ENCODE data around the gene OR2T11. TPM values are rescaled to one million over a fixed set of nuclear protein-coding genes. Genes with fewer than 3 reads are reported as not detected.

OR2T11 gene
- total and polyA plus RNA-seq, 2 experiments from 2014 or later: not detected

- Histone ChIP-seq H3K4me1 (ENCODE audit: low read depth) (no peaks in the 10 kb centered on the region), H3K36me3 (no peaks in the 10 kb centered on the region), H3K27me3 (no peaks in the 10 kb centered on the region), H3K27ac (no peak overlapping the region), H3K4me3 (no peak overlapping the region), H3K9me3 (ENCODE audit: low read depth) (no peaks in the 10 kb centered on the region)
- TF ChIP-seq, protein P1, sequence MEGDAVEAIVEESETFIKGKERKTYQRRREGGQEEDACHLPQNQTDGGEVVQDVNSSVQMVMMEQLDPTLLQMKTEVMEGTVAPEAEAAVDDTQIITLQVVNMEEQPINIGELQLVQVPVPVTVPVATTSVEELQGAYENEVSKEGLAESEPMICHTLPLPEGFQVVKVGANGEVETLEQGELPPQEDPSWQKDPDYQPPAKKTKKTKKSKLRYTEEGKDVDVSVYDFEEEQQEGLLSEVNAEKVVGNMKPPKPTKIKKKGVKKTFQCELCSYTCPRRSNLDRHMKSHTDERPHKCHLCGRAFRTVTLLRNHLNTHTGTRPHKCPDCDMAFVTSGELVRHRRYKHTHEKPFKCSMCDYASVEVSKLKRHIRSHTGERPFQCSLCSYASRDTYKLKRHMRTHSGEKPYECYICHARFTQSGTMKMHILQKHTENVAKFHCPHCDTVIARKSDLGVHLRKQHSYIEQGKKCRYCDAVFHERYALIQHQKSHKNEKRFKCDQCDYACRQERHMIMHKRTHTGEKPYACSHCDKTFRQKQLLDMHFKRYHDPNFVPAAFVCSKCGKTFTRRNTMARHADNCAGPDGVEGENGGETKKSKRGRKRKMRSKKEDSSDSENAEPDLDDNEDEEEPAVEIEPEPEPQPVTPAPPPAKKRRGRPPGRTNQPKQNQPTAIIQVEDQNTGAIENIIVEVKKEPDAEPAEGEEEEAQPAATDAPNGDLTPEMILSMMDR (IDR thresholded peaks at IDR 0.05; ENCODE audit: low read depth, low read length): no peak
- no peak for DNase-seq (ENCODE audit: low read depth in 1 of 2, low spot score in 1 of 2)
Observed at GRCh38 chr1:248611883-248612414, 22.9 kb downstream of the OR2T11 start.

GRCh38 chr1:248610301-248610700, 24.6 kb downstream of the OR2T11 start:
- no peak for DNase-seq (ENCODE audit: low read depth in 1 of 2, low spot score in 1 of 2)
- TF ChIP-seq, protein P1 (IDR thresholded peaks at IDR 0.05; ENCODE audit: low read depth, low read length): no peak
- no peaks in the 10 kb centered on the region for H3K36me3 ChIP-seq
- H3K9me3 ChIP-seq (ENCODE audit: low read depth): no peaks in the 10 kb centered on the region
- H3K4me1 ChIP-seq (ENCODE audit: low read depth): no peaks in the 10 kb centered on the region
- H3K27ac ChIP-seq: no peak overlapping the region
- H3K4me3 ChIP-seq: no peak overlapping the region
- no peaks in the 10 kb centered on the region for H3K27me3 ChIP-seq

GRCh38 chr1:248599396-248599795, 35.5 kb downstream of the OR2T11 start:
- Histone ChIP-seq H3K36me3 (no peaks in the 10 kb centered on the region), H3K27ac (no peak overlapping the region), H3K4me3 (no peak overlapping the region), H3K4me1 (ENCODE audit: low read depth) (no peaks in the 10 kb centered on the region), H3K9me3 (ENCODE audit: low read depth) (no peaks in the 10 kb centered on the region), H3K27me3 (no peaks in the 10 kb centered on the region)
- TF ChIP-seq, protein P1 (IDR thresholded peaks at IDR 0.05; ENCODE audit: low read depth, low read length): no peak
- DNase-seq (ENCODE audit: low read depth in 1 of 2, low spot score in 1 of 2): no peak

DNA sequence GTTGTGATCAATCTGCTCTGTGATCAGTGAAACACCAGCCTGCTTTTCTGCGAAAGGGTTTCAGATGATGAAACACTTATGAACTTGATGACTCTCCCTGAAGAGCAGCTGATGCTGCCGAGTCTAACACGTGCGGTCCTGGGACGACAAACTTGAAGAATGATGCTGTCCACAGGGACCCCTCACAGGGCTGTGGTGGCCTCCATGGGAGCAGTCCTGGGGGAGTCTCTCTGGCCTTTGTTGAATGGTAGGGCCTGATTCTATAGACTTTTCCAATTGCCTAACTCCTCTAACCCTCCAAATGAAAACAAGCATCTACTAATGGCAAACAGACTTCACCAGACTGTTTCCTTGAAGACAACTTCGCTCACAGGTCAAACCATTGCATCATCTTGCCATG, 37.3 kb downstream of the OR2T11 start, which contains the start of gene OR2T10:
OR2T10 (minus strand) TSS at position 112 of the 400 bp plus-strand sequence. CDS start 3,932 bp downstream, outside the sequence.
- H3K27me3 ChIP-seq: no peaks in the 10 kb centered on the region
- no peaks in the 10 kb centered on the region for H3K9me3 ChIP-seq (ENCODE audit: low read depth)
- no peaks in the 10 kb centered on the region for H3K4me1 ChIP-seq (ENCODE audit: low read depth)
- no peak for DNase-seq (ENCODE audit: low read depth in 1 of 2, low spot score in 1 of 2)
- H3K4me3 ChIP-seq: no peak within 1 kb of the TSS
- H3K27ac ChIP-seq: no peak within 1 kb of the TSS
- TF ChIP-seq, protein P1 (IDR thresholded peaks at IDR 0.05; ENCODE audit: low read depth, low read length): no peak
- H3K36me3 ChIP-seq: no peaks in the 10 kb centered on the region

DNA sequence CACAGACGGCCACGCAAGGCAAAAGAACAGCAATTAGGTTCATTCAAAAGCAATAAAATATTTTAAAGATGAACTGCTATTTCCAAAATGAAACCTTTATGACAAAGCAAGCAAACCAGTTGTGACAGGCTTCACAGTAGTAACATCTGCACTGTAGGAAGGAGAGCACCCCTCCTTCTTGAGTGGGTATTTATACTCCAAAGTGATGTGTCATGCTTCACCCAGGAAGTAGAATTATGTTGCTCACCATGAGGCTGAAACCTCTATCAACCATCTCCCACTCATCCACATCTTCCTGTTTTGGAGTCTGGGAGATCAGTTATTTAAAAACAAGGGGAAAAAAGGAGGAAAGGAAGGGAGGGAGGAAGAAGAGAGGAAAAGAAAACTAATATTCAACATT, 38.3 kb downstream of the OR2T11 start:
- Histone ChIP-seq H3K4me3 (no peak overlapping the region), H3K4me1 (ENCODE audit: low read depth) (no peaks in the 10 kb centered on the region), H3K27me3 (no peaks in the 10 kb centered on the region), H3K27ac (no peak overlapping the region), H3K9me3 (ENCODE audit: low read depth) (no peaks in the 10 kb centered on the region), H3K36me3 (no peaks in the 10 kb centered on the region)
- DNase-seq (ENCODE audit: low read depth in 1 of 2, low spot score in 1 of 2): no peak
- TF ChIP-seq, protein P1 (IDR thresholded peaks at IDR 0.05; ENCODE audit: low read depth, low read length): no peak

Data from cardiac muscle cell (in vitro differentiated cells and primary cell).